Stimulated activated CD8-positive, alpha-beta memory T cell treated with anti-CD3 and anti-CD28 coated beads, Interleukin-2, amount 100 ng/mL, for 1 hour (primary cell): ENCODE results near the gene CD22.
"Not testable (repeated sequence)": the region's sequence is repeated elsewhere in the genome, so short reads cannot be mapped to it uniquely, and the experiment has no call there.

Experiments used
- DNase-seq, 2 donors: peaks; one replicate each; pipeline ENCODE4 v3.0.0-alpha.2; 2020; ENCODE audit warnings: low read depth in 2 of 2

CD22 gene

GRCh38 chr19:35359395-35359794 is 30.4 kb downstream of the CD22 start:
- DNase-seq, result not testable (repeated sequence)

GRCh38 chr19:35360081-35360480 is 31.1 kb downstream of the CD22 start:
- not testable (repeated sequence) for DNase-seq

GRCh38 chr19:35360880-35361420 is 32.0 kb downstream of the CD22 start:
- no peak for DNase-seq

- DNase-seq, result no peak
Observed at GRCh38 chr19:35362261-35363000, 33.4 kb downstream of the CD22 start.

- DNase-seq, result no peak
Observed at GRCh38 chr19:35363001-35363590, 34.1 kb downstream of the CD22 start.

- no peak for DNase-seq
Observed at GRCh38 chr19:35363711-35364425, 34.9 kb downstream of the CD22 start.

GRCh38 chr19:35365303-35365702 is 36.3 kb downstream of the CD22 start:
- no peak for DNase-seq

- DNase-seq, result no peak
Observed at GRCh38 chr19:35368378-35368777, 39.4 kb downstream of the CD22 start.

- no peak for DNase-seq
Observed at GRCh38 chr19:35369522-35369921, 40.5 kb downstream of the CD22 start.

GRCh38 chr19:35370722-35371121 is 41.7 kb downstream of the CD22 start, which contains the start of gene GPR42:
TSS of gene GPR42 (plus strand) at chr19:35371068. CDS start at chr19:35371360, 292 bp downstream.
- no peak for DNase-seq

GRCh38 chr19:35373492-35373891 is 44.5 kb downstream of the CD22 start:
- no peak for DNase-seq

- DNase-seq, result not testable (repeated sequence)
Observed at GRCh38 chr19:35374031-35374430, 45.0 kb downstream of the CD22 start.

- DNase-seq, result no peak
Observed at GRCh38 chr19:35375505-35376307, 46.7 kb downstream of the CD22 start.

- no peak for DNase-seq
Observed at GRCh38 chr19:35377656-35378055, 48.7 kb downstream of the CD22 start.

- no peak for DNase-seq
Observed at GRCh38 chr19:35378356-35378755, 49.4 kb downstream of the CD22 start.

GRCh38 chr19:35379545-35379944 is 50.6 kb downstream of the CD22 start:
- not testable (repeated sequence) for DNase-seq

GRCh38 chr19:35379992-35380391 is 51.0 kb downstream of the CD22 start:
- DNase-seq, result no peak

GRCh38 chr19:35380450-35381124 is 51.6 kb downstream of the CD22 start:
- no peak for DNase-seq

GRCh38 chr19:35381318-35381717 is 52.3 kb downstream of the CD22 start:
- DNase-seq, result no peak

GRCh38 chr19:35381926-35382325 is 52.9 kb downstream of the CD22 start:
- no peak for DNase-seq

GRCh38 chr19:35383536-35383935 is 54.5 kb downstream of the CD22 start:
- no peak for DNase-seq
